GM23338 (cell line): ENCODE measurements around the gene NDUFAF5.

Source experiments
- CREB1 ChIP-seq: fragments of 250-450 bp; sonication (Bioruptor Pico); IDR thresholded peaks from 2 replicates; pipeline ENCODE4 v1.5.0; 2020; ENCODE audit warnings: low read depth, mild to moderate bottlenecking, moderate library complexity
- EZH2 ChIP-seq: fragments of 200-600 bp; sonication (generic); IDR thresholded peaks from one replicate; pipeline ENCODE4 v1.8.0; 2017; ENCODE audit warnings: antibody characterized with exemption, mild to moderate bottlenecking, low read depth; ENCODE audit not compliant: unreplicated experiment
- EZH2phosphoT487 ChIP-seq: fragments of 200-600 bp; sonication (generic); IDR thresholded peaks from one replicate; pipeline ENCODE4 v1.8.1; 2018; ENCODE audit warnings: antibody characterized with exemption; ENCODE audit not compliant: unreplicated experiment
- JUNB ChIP-seq: IDR thresholded peaks from one replicate; pipeline ENCODE4 v1.6.1; 2016; ENCODE audit warnings: antibody characterized with exemption; ENCODE audit not compliant: unreplicated experiment
- NANOG ChIP-seq: IDR thresholded peaks from 2 replicates; pipeline ENCODE4 v1.6.1; 2016; ENCODE audit warnings: antibody characterized with exemption, borderline replicate concordance
- POLR2AphosphoS5 ChIP-seq: IDR thresholded peaks from 2 replicates; pipeline ENCODE4 v1.6.1; 2016; ENCODE audit warnings: antibody characterized with exemption, low read depth
- STAT1 ChIP-seq: IDR thresholded peaks from one replicate; pipeline ENCODE4 v1.6.1; 2016; ENCODE audit warnings: antibody characterized with exemption; ENCODE audit not compliant: unreplicated experiment
- ZNF114 ChIP-seq: fragments of 250-450 bp; sonication (Bioruptor Pico); IDR thresholded peaks from 2 replicates; pipeline ENCODE4 v1.5.0; 2020; ENCODE audit warnings: mild to moderate bottlenecking, moderate library complexity
- ZNF331 ChIP-seq: fragments of 250-450 bp; sonication (Bioruptor Pico); IDR thresholded peaks from 2 replicates; pipeline ENCODE4 v1.5.0; 2020; ENCODE audit warnings: low read depth, mild to moderate bottlenecking, moderate library complexity
- TF ChIP-seq, protein P1 (sequence below), 2 experiments: fragments of 200-600 bp in 1 of 2; sonication (generic) in 1 of 2; conservative IDR thresholded peaks; 2 replicates each; pipeline versions ENCODE4 v1.5.1 to v1.6.1; 2016 to 2017; ENCODE audit warnings: antibody characterized with exemption in 2 of 2, low read depth in 2 of 2, mild to moderate bottlenecking in 2 of 2, moderate library complexity in 1 of 2
- TF ChIP-seq, protein P2 (sequence below): IDR thresholded peaks from one replicate; pipeline ENCODE4 v1.6.1; 2018; ENCODE audit warnings: antibody characterized with exemption; ENCODE audit not compliant: unreplicated experiment
- TF ChIP-seq, protein P3 (sequence below): IDR thresholded peaks from 2 replicates; pipeline ENCODE4 v1.6.1; 2016; ENCODE audit warnings: antibody characterized with exemption

DNA sequence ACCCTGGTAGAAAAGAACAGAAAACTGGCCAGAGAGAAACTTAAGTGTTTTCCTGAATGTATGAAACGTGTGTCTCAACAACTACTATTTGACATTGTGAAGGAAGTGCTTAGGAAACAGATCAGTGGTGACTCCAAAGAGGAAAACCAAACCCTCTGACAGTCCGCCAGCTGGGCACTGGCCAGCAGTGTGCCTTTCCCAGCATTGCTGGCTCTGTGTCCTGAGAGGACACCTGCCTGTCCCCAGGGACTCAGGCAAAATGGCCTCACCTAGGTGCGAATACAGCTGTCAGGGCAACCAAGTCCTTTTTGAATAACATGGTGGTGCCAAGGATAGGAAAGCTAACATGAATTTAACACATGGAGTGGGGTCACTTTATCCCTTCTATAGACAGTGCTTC, 72.5 kb downstream of the NDUFAF5 start:
- TF ChIP-seq, protein P1, sequence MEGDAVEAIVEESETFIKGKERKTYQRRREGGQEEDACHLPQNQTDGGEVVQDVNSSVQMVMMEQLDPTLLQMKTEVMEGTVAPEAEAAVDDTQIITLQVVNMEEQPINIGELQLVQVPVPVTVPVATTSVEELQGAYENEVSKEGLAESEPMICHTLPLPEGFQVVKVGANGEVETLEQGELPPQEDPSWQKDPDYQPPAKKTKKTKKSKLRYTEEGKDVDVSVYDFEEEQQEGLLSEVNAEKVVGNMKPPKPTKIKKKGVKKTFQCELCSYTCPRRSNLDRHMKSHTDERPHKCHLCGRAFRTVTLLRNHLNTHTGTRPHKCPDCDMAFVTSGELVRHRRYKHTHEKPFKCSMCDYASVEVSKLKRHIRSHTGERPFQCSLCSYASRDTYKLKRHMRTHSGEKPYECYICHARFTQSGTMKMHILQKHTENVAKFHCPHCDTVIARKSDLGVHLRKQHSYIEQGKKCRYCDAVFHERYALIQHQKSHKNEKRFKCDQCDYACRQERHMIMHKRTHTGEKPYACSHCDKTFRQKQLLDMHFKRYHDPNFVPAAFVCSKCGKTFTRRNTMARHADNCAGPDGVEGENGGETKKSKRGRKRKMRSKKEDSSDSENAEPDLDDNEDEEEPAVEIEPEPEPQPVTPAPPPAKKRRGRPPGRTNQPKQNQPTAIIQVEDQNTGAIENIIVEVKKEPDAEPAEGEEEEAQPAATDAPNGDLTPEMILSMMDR (conservative IDR thresholded peaks at IDR 0.05; ENCODE audit: low read depth in 2 of 2), result no peak
- TF ChIP-seq, protein P2, sequence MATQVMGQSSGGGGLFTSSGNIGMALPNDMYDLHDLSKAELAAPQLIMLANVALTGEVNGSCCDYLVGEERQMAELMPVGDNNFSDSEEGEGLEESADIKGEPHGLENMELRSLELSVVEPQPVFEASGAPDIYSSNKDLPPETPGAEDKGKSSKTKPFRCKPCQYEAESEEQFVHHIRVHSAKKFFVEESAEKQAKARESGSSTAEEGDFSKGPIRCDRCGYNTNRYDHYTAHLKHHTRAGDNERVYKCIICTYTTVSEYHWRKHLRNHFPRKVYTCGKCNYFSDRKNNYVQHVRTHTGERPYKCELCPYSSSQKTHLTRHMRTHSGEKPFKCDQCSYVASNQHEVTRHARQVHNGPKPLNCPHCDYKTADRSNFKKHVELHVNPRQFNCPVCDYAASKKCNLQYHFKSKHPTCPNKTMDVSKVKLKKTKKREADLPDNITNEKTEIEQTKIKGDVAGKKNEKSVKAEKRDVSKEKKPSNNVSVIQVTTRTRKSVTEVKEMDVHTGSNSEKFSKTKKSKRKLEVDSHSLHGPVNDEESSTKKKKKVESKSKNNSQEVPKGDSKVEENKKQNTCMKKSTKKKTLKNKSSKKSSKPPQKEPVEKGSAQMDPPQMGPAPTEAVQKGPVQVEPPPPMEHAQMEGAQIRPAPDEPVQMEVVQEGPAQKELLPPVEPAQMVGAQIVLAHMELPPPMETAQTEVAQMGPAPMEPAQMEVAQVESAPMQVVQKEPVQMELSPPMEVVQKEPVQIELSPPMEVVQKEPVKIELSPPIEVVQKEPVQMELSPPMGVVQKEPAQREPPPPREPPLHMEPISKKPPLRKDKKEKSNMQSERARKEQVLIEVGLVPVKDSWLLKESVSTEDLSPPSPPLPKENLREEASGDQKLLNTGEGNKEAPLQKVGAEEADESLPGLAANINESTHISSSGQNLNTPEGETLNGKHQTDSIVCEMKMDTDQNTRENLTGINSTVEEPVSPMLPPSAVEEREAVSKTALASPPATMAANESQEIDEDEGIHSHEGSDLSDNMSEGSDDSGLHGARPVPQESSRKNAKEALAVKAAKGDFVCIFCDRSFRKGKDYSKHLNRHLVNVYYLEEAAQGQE, result no peak
- no peak for TF ChIP-seq CREB1 (CRISPR knock-in tag)
- no peak for TF ChIP-seq POLR2AphosphoS5
- no peak for TF ChIP-seq EZH2
- no peak for TF ChIP-seq JUNB
- TF ChIP-seq ZNF331, result no peak
- no peak for TF ChIP-seq EZH2phosphoT487
- TF ChIP-seq NANOG, result no peak
- no peak for TF ChIP-seq ZNF114
- TF ChIP-seq, protein P3, sequence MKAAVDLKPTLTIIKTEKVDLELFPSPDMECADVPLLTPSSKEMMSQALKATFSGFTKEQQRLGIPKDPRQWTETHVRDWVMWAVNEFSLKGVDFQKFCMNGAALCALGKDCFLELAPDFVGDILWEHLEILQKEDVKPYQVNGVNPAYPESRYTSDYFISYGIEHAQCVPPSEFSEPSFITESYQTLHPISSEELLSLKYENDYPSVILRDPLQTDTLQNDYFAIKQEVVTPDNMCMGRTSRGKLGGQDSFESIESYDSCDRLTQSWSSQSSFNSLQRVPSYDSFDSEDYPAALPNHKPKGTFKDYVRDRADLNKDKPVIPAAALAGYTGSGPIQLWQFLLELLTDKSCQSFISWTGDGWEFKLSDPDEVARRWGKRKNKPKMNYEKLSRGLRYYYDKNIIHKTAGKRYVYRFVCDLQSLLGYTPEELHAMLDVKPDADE, result no peak
- TF ChIP-seq STAT1, result no peak
